Esophagus squamous epithelium (tissue), 4 donors: ENCODE measurements around the gene CPXM2.

ENCODE experiments used
- CTCF ChIP-seq, 6 experiments: fragments of 450-650 bp in 4 of 6; fragments of 200-600 bp in 2 of 6; sonication (generic) in 2 of 6; IDR thresholded peaks; one replicate each; pipeline ENCODE4 v1.5.1; 2016 to 2019; ENCODE audit warnings: antibody characterized with exemption in 6 of 6, mild to moderate bottlenecking in 4 of 6, moderate library complexity in 4 of 6
- POLR2A ChIP-seq, 4 donors: fragments of 450-650 bp; IDR thresholded peaks; one replicate each; pipeline ENCODE4 v1.6.1; 2017; ENCODE audit warnings: antibody characterized with exemption in 4 of 4, mild to moderate bottlenecking in 4 of 4, moderate library complexity in 3 of 4

- TF ChIP-seq CTCF (IDR thresholded peaks at IDR 0.05) (no peak), POLR2A (IDR thresholded peaks at IDR 0.05) (no peak)
Measured at GRCh38 chr10:123913688-123914268, 22.2 kb upstream of the CPXM2 start.
